ENCODE data around the gene MAP4K4. TPM values are rescaled to one million over a fixed set of nuclear protein-coding genes. Genes with fewer than 3 reads are reported as not detected.
A peak's percentile ranks its signal among the peaks of the same experiment; 100 is the strongest.
"Not testable (repeated sequence)": the region's sequence is repeated elsewhere in the genome, so short reads cannot be mapped to it uniquely, and the experiment has no call there.

The MAP4K4 gene
- total RNA-seq, 2 donors from 2014 or later = 60.1 to 147 TPM

DNA sequence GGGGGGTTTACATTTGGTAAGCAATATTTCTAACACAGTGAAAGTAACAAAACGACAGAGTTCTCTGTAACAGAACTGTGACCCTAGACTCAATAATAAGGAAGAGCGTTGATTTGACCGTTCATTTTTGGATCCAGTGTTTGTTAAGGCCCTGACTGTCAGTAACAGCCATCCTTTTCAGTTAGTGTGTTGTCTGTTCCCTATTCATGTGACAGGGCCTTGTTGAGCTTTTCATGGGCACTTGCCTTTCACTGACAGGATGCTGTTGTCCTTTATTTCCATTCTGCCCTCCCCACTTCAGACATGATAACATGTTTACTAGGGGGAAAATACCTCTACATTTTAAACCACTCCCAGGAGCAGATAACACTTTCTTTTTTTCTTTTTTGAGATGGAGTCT is 45.8 kb downstream of the MAP4K4 start:
- no peak for DNase-seq (ENCODE audit: low spot score)
- Histone ChIP-seq H3K27ac (peak overlapping the region; percentile 61 to 74), H3K27me3 (replicated peaks; ENCODE audit: insufficient read depth) (no peaks in the 10 kb centered on the region), H3K4me3 (no peak overlapping the region), H3K9me3 (no peaks in the 10 kb centered on the region), H3K36me3 (no peaks in the 10 kb centered on the region), H3K4me1 (ENCODE audit: control insufficient read depth in 1 of 2, low read depth in 2 of 2) (peaks cover 52 to 84% of the 10 kb centered on the region in 2 donors)
- TF ChIP-seq, protein P1, sequence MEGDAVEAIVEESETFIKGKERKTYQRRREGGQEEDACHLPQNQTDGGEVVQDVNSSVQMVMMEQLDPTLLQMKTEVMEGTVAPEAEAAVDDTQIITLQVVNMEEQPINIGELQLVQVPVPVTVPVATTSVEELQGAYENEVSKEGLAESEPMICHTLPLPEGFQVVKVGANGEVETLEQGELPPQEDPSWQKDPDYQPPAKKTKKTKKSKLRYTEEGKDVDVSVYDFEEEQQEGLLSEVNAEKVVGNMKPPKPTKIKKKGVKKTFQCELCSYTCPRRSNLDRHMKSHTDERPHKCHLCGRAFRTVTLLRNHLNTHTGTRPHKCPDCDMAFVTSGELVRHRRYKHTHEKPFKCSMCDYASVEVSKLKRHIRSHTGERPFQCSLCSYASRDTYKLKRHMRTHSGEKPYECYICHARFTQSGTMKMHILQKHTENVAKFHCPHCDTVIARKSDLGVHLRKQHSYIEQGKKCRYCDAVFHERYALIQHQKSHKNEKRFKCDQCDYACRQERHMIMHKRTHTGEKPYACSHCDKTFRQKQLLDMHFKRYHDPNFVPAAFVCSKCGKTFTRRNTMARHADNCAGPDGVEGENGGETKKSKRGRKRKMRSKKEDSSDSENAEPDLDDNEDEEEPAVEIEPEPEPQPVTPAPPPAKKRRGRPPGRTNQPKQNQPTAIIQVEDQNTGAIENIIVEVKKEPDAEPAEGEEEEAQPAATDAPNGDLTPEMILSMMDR (IDR thresholded peaks at IDR 0.05) = no peak
- no peak for ATAC-seq (ENCODE audit: insufficient number of reproducible peaks, low FRiP score, low read depth)

DNA sequence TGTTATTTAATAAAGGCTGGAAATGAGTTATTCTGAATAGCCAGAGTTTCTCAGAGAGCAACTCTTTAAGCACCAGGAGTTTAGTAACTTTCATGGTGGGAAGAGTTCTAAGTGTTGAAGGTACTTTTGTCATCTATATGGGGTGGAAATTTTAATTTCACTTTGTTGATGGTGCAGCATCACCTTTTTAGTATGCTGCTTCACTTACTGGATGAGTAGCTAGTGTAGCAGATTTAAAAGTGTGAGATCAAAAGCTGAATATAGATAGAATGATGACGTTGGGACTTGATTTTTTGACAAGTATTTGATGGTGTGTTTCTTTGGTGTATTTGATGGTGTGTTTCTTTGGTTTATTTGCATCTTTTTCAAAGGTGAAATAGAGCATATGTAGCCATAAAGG is 47.3 kb downstream of the MAP4K4 start:
- Histone ChIP-seq H3K36me3 (no peaks in the 10 kb centered on the region), H3K4me3 (no peak overlapping the region), H3K27ac (no peak overlapping the region), H3K9me3 (no peaks in the 10 kb centered on the region), H3K4me1 (ENCODE audit: control insufficient read depth in 1 of 2, low read depth in 2 of 2) (peaks cover 43 to 71% of the 10 kb centered on the region in 2 donors), H3K27me3 (replicated peaks; ENCODE audit: insufficient read depth) (no peaks in the 10 kb centered on the region)
- TF ChIP-seq, protein P1 (IDR thresholded peaks at IDR 0.05) = no peak
- DNase-seq (ENCODE audit: low spot score) (no peak), ATAC-seq (ENCODE audit: insufficient number of reproducible peaks, low FRiP score, low read depth) (no peak)

DNA sequence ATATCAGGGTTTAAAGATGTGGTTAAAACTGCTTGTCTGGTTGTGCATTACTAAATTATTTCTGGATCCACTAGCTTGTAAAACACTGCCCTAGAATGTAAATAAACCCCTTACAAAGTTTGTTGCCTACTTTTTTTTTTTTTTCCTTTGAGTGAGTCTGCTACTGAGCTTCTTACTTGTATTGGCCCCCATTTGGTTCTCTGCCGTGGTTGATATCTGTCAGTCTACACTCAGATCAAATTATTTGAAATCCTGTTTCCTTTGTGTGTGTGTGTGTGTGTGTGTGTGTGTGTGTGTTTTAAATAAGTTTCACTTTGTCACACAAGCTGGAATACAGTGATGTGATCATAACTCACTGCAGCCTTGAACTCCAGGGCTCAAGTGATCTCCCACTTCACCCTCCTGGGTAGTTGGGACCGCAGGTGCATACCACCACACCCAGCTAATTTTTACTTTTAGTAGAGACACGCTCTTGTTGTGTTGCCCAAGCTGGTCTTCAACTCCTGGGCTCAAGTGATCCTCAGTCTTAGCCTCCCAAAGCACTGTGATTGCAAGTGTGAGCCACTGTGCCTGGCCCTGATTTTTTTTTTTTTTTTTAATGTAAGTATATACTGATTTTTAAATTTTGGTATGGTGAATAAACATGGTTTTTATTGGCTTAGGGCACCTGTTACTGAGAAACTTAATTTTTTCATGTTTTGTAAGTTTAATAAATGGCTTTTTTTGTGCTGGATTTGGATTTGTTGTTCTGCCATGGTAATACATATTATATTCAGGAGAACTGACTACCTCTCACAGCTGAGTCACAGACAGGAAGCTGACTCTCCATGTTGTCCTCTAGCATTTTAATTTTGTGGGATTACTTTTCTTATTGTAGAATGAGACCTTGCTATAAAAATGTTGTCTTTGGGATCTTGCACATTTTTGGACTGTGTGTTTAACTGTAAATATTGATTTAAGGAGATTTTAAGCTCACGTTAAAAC is 48.5 kb downstream of the MAP4K4 start:
- Histone ChIP-seq H3K9me3 (no peaks in the 10 kb centered on the region), H3K36me3 (no peaks in the 10 kb centered on the region), H3K27ac (peak overlapping the region; percentile 54 to 60), H3K4me1 (ENCODE audit: control insufficient read depth in 1 of 2, low read depth in 2 of 2) (peaks cover 39 to 62% of the 10 kb centered on the region in 2 donors), H3K27me3 (replicated peaks; ENCODE audit: insufficient read depth) (no peaks in the 10 kb centered on the region), H3K4me3 (no peak overlapping the region)
- TF ChIP-seq, protein P1 (IDR thresholded peaks at IDR 0.05) = no peak
- ATAC-seq (ENCODE audit: insufficient number of reproducible peaks, low FRiP score, low read depth) (peak; percentile 31), DNase-seq (ENCODE audit: low spot score) (no peak)

DNA sequence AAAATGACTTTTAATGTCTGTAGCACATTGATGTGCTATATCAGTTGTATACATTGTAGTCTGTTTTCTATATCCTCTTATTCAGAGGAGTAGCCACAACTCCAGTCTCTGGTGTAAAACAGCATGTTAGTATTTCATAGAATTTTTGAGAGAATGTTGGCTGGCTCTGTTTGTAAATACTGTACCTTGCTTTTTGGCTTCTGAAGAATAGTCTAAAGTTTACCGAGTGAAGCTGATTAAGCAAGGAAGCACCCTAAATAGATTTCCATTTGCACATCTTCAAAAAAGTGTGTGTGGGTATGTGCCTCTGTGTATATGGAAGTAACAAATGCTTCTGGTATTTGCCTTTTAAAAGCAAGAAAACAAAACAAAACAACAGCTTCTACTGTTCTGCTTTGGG is 50.5 kb downstream of the MAP4K4 start:
- DNase-seq (ENCODE audit: low spot score) = no peak
- Histone ChIP-seq H3K4me3 (no peak overlapping the region), H3K36me3 (no peaks in the 10 kb centered on the region), H3K27me3 (replicated peaks; ENCODE audit: insufficient read depth) (no peaks in the 10 kb centered on the region), H3K4me1 (ENCODE audit: control insufficient read depth in 1 of 2, low read depth in 2 of 2) (peaks cover 44 to 61% of the 10 kb centered on the region in 2 donors), H3K27ac (no peak overlapping the region), H3K9me3 (no peaks in the 10 kb centered on the region)
- no peak for ATAC-seq (ENCODE audit: insufficient number of reproducible peaks, low FRiP score, low read depth)
- TF ChIP-seq, protein P1 (IDR thresholded peaks at IDR 0.05) = no peak

DNA sequence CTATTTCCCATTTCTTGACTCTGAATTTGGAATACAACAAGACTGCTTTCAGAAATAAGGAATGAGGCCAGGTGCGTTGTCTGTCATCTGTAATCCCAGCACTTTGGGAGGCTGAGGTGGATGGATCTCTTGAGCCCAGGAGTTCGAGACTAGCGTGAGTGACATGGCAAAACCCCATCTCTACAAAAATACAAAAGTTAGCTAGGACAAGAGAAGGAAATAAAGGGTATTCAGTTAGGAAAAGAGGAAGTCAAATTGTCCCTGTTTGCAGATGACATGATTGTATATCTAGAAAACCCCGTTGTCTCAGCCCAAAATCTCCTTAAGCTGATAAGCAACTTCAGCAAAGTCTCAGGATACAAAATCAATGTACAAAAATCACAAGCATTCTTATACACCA is 51.0 kb downstream of the MAP4K4 start:
- H3K27me3 ChIP-seq (replicated peaks; ENCODE audit: insufficient read depth); ATAC-seq (ENCODE audit: insufficient number of reproducible peaks, low FRiP score, low read depth); DNase-seq (ENCODE audit: low spot score); H3K9me3 ChIP-seq; H3K27ac ChIP-seq; H3K36me3 ChIP-seq; H3K4me3 ChIP-seq: not testable (repeated sequence)
- peaks cover 44 to 62% of the 10 kb centered on the region in 2 donors for H3K4me1 ChIP-seq (ENCODE audit: control insufficient read depth in 1 of 2, low read depth in 2 of 2)
